Stomach (tissue), 9 donors: Measurements from ENCODE around the gene BMP3. TPM values are rescaled to one million over a fixed set of nuclear protein-coding genes. Genes with fewer than 3 reads are reported as not detected.
"Not testable (repeated sequence)": the region's sequence is repeated elsewhere in the genome, so short reads cannot be mapped to it uniquely, and the experiment has no call there.

ENCODE experiments used
- DNase-seq, 2 donors: peaks; one replicate each; pipeline versions ENCODE4 v3.0.0 to v3.0.0-alpha.2; 2013 to 2019
- H3K27ac ChIP-seq, 5 donors: fragments of 200-600 bp in 4 of 5; sonication (generic) in 4 of 5; one replicate each; pipeline ENCODE4 v1.5.1; 2013 to 2019; ENCODE audit warnings: mild to moderate bottlenecking in 1 of 5, moderate library complexity in 1 of 5
- H3K27me3 ChIP-seq, 3 donors: fragments of 200-600 bp; sonication (generic); one replicate each; pipeline ENCODE4 v1.5.1; 2017 to 2019; ENCODE audit warnings: mixed run types in 1 of 3
- H3K36me3 ChIP-seq, 4 donors: fragments of 200-600 bp; sonication (generic); 1 replicate in 3 of 4; 2 replicates in 1 of 4; pipeline ENCODE4 v1.5.1; 2016 to 2019
- H3K4me1 ChIP-seq, 4 donors: fragments of 200-600 bp; sonication (generic); one replicate each; pipeline ENCODE4 v1.5.1; 2016 to 2019
- H3K4me3 ChIP-seq, 4 donors: fragments of 200-600 bp; sonication (generic) in 3 of 4; one replicate each; pipeline ENCODE4 v1.5.1; 2016 to 2019; ENCODE audit warnings: mild to moderate bottlenecking in 1 of 4
- H3K9me3 ChIP-seq, 4 donors: fragments of 200-600 bp; sonication (generic); one replicate each; pipeline ENCODE4 v1.5.1; 2016 to 2019
- EP300 ChIP-seq: sonication (generic); formaldehyde crosslinking; IDR thresholded peaks from one replicate; pipeline ENCODE4 v1.6.1; 2017; ENCODE audit warnings: antibody characterized with exemption
- POLR2A ChIP-seq, 4 donors: fragments of 450-650 bp; IDR thresholded peaks; one replicate each; pipeline ENCODE4 v1.6.1; 2016; ENCODE audit warnings: antibody characterized with exemption in 4 of 4, control low read depth in 2 of 4, mild to moderate bottlenecking in 1 of 4, moderate library complexity in 1 of 4
- POLR2AphosphoS5 ChIP-seq, 3 donors: sonication (generic); formaldehyde crosslinking; IDR thresholded peaks; one replicate each; pipeline ENCODE4 v1.6.1; 2016; ENCODE audit warnings: antibody characterized with exemption in 3 of 3
- WGBS, 5 donors: extraction: QIAGEN DNeasy Blood & Tissue Kit in 3 of 5; methylation state at CpG; one replicate each; pipeline versions ENCODE4 v1.1.5 to v1.1.7; 2013 to 2018; 5-methylcytosine and 5-hydroxymethylcytosine counted together
- intact Hi-C: fragments of 100-400 bp; cut with DNase I; formaldehyde crosslinking; loops from one replicate; pipeline ENCODE4 v1.15.1; 2023; ENCODE audit warnings: low total_unique reads
- polyA plus RNA-seq, 3 donors: library from polyadenylated mRNA; stranded (reverse); fragments of 200-250 nt; gene quantifications; one replicate each; pipeline ENCODE4 v1.2.3, GENCODE V29; 2013
- total RNA-seq, 5 donors: library from RNA; depleted of rRNA; stranded (reverse); fragments of >200 nt; gene quantifications; one replicate each; pipeline versions ENCODE4 v1.1.0 to v1.2.3, GENCODE V29; 2014 to 2016
- TF ChIP-seq, protein P1 (sequence below), 7 experiments: fragments of 450-650 bp in 4 of 7; fragments of 200-600 bp in 3 of 7; sonication (generic) in 3 of 7; IDR thresholded peaks; one replicate each; pipeline ENCODE4 v1.5.1; 2016 to 2019; ENCODE audit warnings: antibody characterized with exemption in 7 of 7, control low read depth in 2 of 7, mild to moderate bottlenecking in 1 of 7
- donor health status: healthy with polysubstance abuse.
- donor health status: Bipolar disorder and iron deficiency.
- donor health status: healthy.

The BMP3 gene
- total and polyA plus RNA-seq, 8 donors: 0.15 to 36.9 (median 2.3) TPM; not detected in 1

- H3K9me3 ChIP-seq: no peaks in the 10 kb centered on the region
- TF ChIP-seq, protein P1, sequence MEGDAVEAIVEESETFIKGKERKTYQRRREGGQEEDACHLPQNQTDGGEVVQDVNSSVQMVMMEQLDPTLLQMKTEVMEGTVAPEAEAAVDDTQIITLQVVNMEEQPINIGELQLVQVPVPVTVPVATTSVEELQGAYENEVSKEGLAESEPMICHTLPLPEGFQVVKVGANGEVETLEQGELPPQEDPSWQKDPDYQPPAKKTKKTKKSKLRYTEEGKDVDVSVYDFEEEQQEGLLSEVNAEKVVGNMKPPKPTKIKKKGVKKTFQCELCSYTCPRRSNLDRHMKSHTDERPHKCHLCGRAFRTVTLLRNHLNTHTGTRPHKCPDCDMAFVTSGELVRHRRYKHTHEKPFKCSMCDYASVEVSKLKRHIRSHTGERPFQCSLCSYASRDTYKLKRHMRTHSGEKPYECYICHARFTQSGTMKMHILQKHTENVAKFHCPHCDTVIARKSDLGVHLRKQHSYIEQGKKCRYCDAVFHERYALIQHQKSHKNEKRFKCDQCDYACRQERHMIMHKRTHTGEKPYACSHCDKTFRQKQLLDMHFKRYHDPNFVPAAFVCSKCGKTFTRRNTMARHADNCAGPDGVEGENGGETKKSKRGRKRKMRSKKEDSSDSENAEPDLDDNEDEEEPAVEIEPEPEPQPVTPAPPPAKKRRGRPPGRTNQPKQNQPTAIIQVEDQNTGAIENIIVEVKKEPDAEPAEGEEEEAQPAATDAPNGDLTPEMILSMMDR (IDR thresholded peaks at IDR 0.05): no peak
- TF ChIP-seq POLR2AphosphoS5 (IDR thresholded peaks at IDR 0.05): no peak
- no peak for TF ChIP-seq POLR2A (IDR thresholded peaks at IDR 0.05)
- TF ChIP-seq EP300: no peak
- peak in 1 of 2 donors; percentile 3 for DNase-seq
- 45 to 70% (median 59%) methylated on average over 2 of the region's 2 CpGs for WGBS, 5 donors
- intact Hi-C loops: no loop called here
- H3K4me3 ChIP-seq: no peak overlapping the region
- H3K36me3 ChIP-seq: no peaks in the 10 kb centered on the region
- peaks cover 0 to 4% (median 0%) of the 10 kb centered on the region in 3 donors for H3K27me3 ChIP-seq
- no peaks in the 10 kb centered on the region for H3K4me1 ChIP-seq
- H3K27ac ChIP-seq: no peak overlapping the region
These were observed 39.7 kb upstream of the BMP3 start for GRCh38 chr4:80990851-80991250.

GRCh38 chr4:80999943-81000342 is 30.6 kb upstream of the BMP3 start:
- Histone ChIP-seq H3K9me3 (peaks cover 0 to 6% (median 0%) of the 10 kb centered on the region in 4 donors), H3K4me1 (no peaks in the 10 kb centered on the region), H3K4me3 (no peak overlapping the region), H3K36me3 (no peaks in the 10 kb centered on the region), H3K27ac (no peak overlapping the region), H3K27me3 (no peaks in the 10 kb centered on the region)
- intact Hi-C loops: no loop called here
- no peak for TF ChIP-seq POLR2AphosphoS5 (IDR thresholded peaks at IDR 0.05)
- TF ChIP-seq POLR2A (IDR thresholded peaks at IDR 0.05): no peak
- no peak for TF ChIP-seq EP300
- TF ChIP-seq, protein P1 (IDR thresholded peaks at IDR 0.05): no peak
- no peak for DNase-seq
- 71 to 94% (median 91%) methylated on average over 3 of the region's 3 CpGs for WGBS, 5 donors

DNA sequence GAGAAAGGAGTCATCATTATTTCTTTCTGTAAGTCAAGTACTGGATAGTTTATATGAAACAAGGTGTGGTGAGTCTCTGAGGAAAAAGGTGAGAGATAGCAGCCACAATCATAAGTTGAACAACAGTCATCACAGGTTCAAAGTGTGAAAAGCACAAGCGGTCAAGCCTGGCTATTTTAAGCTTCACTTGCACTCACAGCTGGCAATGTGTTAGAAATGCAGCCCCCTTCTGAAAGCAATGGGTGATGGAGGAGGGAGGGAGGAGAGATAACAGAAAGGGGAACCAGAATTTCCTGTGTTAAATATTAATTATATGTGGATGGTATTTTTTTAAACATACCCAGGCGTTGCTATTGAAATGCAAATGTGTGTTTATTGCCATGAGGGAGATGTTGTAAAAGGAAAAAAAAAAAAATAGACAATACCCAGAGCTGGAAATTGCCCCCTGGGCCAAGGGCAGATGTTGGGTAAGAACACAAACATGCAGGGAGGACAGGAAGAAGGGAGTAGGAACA is 26.9 kb upstream of the BMP3 start:
- Histone ChIP-seq H3K9me3 (peaks cover 0 to 6% (median 0%) of the 10 kb centered on the region in 4 donors), H3K4me3 (no peak overlapping the region), H3K36me3 (no peaks in the 10 kb centered on the region), H3K27me3 (no peaks in the 10 kb centered on the region), H3K27ac (no peak overlapping the region), H3K4me1 (no peaks in the 10 kb centered on the region)
- intact Hi-C loops: no loop called here
- 18 to 58% (median 33%) methylated on average over 2 of the region's 2 CpGs for WGBS, 5 donors
- DNase-seq: no peak
- TF ChIP-seq POLR2A (IDR thresholded peaks at IDR 0.05): no peak
- no peak for TF ChIP-seq POLR2AphosphoS5 (IDR thresholded peaks at IDR 0.05)
- TF ChIP-seq, protein P1 (IDR thresholded peaks at IDR 0.05): no peak
- TF ChIP-seq EP300: no peak

DNA sequence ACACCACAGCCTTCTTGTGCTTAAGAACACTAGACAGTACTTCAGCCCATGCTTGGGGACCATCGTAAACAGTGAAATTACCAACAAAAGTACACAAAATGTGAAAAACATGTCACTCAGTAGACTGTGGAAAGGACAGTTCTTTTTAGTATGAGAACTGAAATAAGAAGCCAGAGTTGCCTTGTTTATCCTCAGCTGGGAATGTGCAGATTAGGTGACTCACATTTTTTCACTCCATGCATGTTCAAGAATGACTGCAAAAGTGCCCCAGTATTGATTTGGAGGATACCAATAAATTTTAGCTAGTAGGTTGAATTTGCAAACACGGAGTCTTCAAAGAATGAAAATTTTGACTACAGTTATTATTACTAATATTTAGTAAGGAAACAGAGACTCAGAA is 23.1 kb upstream of the BMP3 start:
- H3K4me1 ChIP-seq: no peaks in the 10 kb centered on the region
- no peak overlapping the region for H3K4me3 ChIP-seq
- WGBS, 5 donors: 79 to 95% (median 89%) methylated on average over 2 of the region's 2 CpGs
- H3K9me3 ChIP-seq: no peaks in the 10 kb centered on the region
- intact Hi-C loops: no loop called here
- TF ChIP-seq, protein P1 (IDR thresholded peaks at IDR 0.05): no peak
- no peak for TF ChIP-seq POLR2A (IDR thresholded peaks at IDR 0.05)
- no peak for TF ChIP-seq POLR2AphosphoS5 (IDR thresholded peaks at IDR 0.05)
- no peak for TF ChIP-seq EP300
- no peak for DNase-seq
- H3K36me3 ChIP-seq: no peaks in the 10 kb centered on the region
- H3K27me3 ChIP-seq: no peaks in the 10 kb centered on the region
- no peak overlapping the region for H3K27ac ChIP-seq

DNA sequence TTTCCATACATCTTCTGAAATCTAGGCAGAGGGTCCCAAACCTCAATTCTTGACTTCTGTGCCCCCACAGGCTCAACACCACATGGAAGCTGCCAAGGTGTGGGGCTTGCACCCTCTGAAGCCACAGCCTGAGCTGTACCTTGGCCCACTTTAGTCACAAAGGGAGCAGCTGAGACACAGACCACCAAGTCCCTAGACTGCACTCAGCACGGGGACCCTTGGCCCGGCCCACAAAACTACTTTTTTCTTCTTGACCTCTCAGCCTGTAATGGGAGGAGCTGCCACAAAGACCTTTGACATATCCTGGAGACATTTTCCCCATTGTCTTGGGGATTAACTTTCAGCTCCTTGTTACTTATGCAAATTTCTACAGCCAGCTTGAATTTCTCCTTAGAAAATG is 13.9 kb upstream of the BMP3 start:
- WGBS, 5 donors: 72 to 95% (median 77%) methylated on average over 2 of the region's 2 CpGs
- H3K27ac ChIP-seq, DNase-seq, H3K27me3 ChIP-seq, H3K4me3 ChIP-seq, H3K36me3 ChIP-seq, intact Hi-C loops, H3K4me1 ChIP-seq, H3K9me3 ChIP-seq: not testable (repeated sequence)
